Mammary epithelial cell (primary cell): Measurements from ENCODE around the gene POU2F3.

Experiments
- CTCF ChIP-seq, 2 donors: IDR thresholded peaks in 1 of 2; conservative IDR thresholded peaks in 1 of 2; 2 replicates each; pipeline ENCODE4 v1.5.1; 2011 to 2012; ENCODE audit warnings: inconsistent platforms in 2 of 2, low read length in 2 of 2, mild to moderate bottlenecking in 2 of 2, control low read depth in 1 of 2, low read depth in 1 of 2; ENCODE audit not compliant: insufficient read depth in 1 of 2; ENCODE audit errors: extremely low read depth in 1 of 2
- EZH2 ChIP-seq: IDR thresholded peaks from 2 replicates; pipeline ENCODE4 v1.6.1; 2012; ENCODE audit warnings: low read length, inconsistent platforms, borderline replicate concordance

- TF ChIP-seq CTCF (conservative IDR thresholded peaks at IDR 0.05 in 1 of 2, IDR thresholded peaks at IDR 0.05 in 1 of 2; ENCODE audit: extremely low read depth in 1 of 2, insufficient read depth in 1 of 2, low read depth in 1 of 2, low read length in 2 of 2) (no peak), EZH2 (no peak)
Measured at GRCh38 chr11:120255519-120255866, 15.6 kb downstream of the POU2F3 start.
